CD14-positive monocyte (primary cell): Measurements from ENCODE around the gene IP6K1. TPM values are rescaled to one million over a fixed set of nuclear protein-coding genes. Genes with fewer than 3 reads are reported as not detected.

Experiments used
- DNase-seq, 3 donors: peaks; one replicate each; pipeline ENCODE4 v3.0.0-alpha.2; 2011 to 2022
- H2AFZ ChIP-seq: 2 replicates; pipeline ENCODE4 v1.6.0; 2012; ENCODE audit warnings: mild to moderate bottlenecking, low read depth, low read length, inconsistent platforms; ENCODE audit not compliant: insufficient read depth, poor library complexity, severe bottlenecking
- H3K27ac ChIP-seq, 2 donors: 1 replicate in 1 of 2; 2 replicates in 1 of 2; pipeline ENCODE4 v1.5.1; 2012 to 2013; ENCODE audit warnings: low read length in 2 of 2, control low read depth in 1 of 2, inconsistent platforms in 1 of 2, low read depth in 1 of 2, mild to moderate bottlenecking in 1 of 2
- H3K27me3 ChIP-seq, 2 donors: one replicate each; pipeline versions ENCODE4 v1.6.0 to v1.6.1; 2011 to 2013; ENCODE audit warnings: low read length in 2 of 2; ENCODE audit not compliant: control insufficient read depth in 2 of 2, insufficient read depth in 2 of 2
- H3K36me3 ChIP-seq, 2 donors: replicated peaks in 1 of 2; 1 replicate in 1 of 2; 2 replicates in 1 of 2; pipeline versions ENCODE4 v1.5.1 to v1.6.1; 2012 to 2013; ENCODE audit warnings: low read length in 2 of 2, control low read depth in 1 of 2, inconsistent platforms in 1 of 2, mild to moderate bottlenecking in 1 of 2; ENCODE audit not compliant: insufficient read depth in 2 of 2, control insufficient read depth in 1 of 2
- H3K4me1 ChIP-seq, 2 donors: 1 replicate in 1 of 2; 2 replicates in 1 of 2; pipeline versions ENCODE4 v1.5.1 to v1.6.1; 2012 to 2013; ENCODE audit warnings: low read length in 2 of 2, control low read depth in 1 of 2, inconsistent platforms in 1 of 2, mild to moderate bottlenecking in 1 of 2, moderate library complexity in 1 of 2; ENCODE audit not compliant: insufficient read depth in 2 of 2, control insufficient read depth in 1 of 2
- H3K4me2 ChIP-seq: replicated peaks from 2 replicates; pipeline ENCODE3; 2012; ENCODE audit warnings: low read length, moderate library complexity, mild to moderate bottlenecking; ENCODE audit not compliant: poor library complexity, severe bottlenecking; ENCODE audit errors: extremely low read depth
- H3K4me3 ChIP-seq, 3 experiments: fragments of 200-600 bp in 1 of 3; sonication (generic) in 1 of 3; replicated peaks in 1 of 3; 1 replicate in 2 of 3; 2 replicates in 1 of 3; pipeline ENCODE4 v1.5.1; 2011 to 2013; ENCODE audit warnings: low read length in 3 of 3, mild to moderate bottlenecking in 3 of 3, control low read depth in 2 of 3, low read depth in 2 of 3, inconsistent platforms in 1 of 3, moderate library complexity in 1 of 3
- H3K79me2 ChIP-seq: 2 replicates; pipeline ENCODE4 v1.6.0; 2012; ENCODE audit warnings: mild to moderate bottlenecking, control low read depth, inconsistent platforms, low read length, moderate library complexity; ENCODE audit not compliant: insufficient read depth
- H3K9ac ChIP-seq: 2 replicates; pipeline ENCODE4 v1.6.0; 2017; ENCODE audit warnings: low read length, mild to moderate bottlenecking; ENCODE audit not compliant: insufficient read depth, poor library complexity, severe bottlenecking
- H3K9me3 ChIP-seq, 2 donors: replicated peaks in 1 of 2; 1 replicate in 1 of 2; 2 replicates in 1 of 2; pipeline versions ENCODE4 v1.5.1 to v1.6.1; 2012 to 2013; ENCODE audit warnings: low read length in 2 of 2, control low read depth in 1 of 2; ENCODE audit not compliant: control insufficient read depth in 1 of 2, insufficient read depth in 1 of 2
- H4K20me1 ChIP-seq: 2 replicates; pipeline ENCODE4 v1.6.0; 2012; ENCODE audit warnings: mild to moderate bottlenecking, low read length, control low read depth, moderate library complexity; ENCODE audit not compliant: insufficient read depth
- H3K27ac Mint-ChIP-seq, 7 donors: one replicate each; pipeline ENCODE4 v1.8.0; 2020; ENCODE audit warnings: mild to moderate bottlenecking in 7 of 7, mixed read lengths in 7 of 7, moderate library complexity in 6 of 7, inconsistent platforms in 2 of 7
- H3K27me3 Mint-ChIP-seq, 3 donors: one replicate each; pipeline ENCODE4 v1.8.0; 2021 to 2022; ENCODE audit warnings: low read depth in 3 of 3, mild to moderate bottlenecking in 3 of 3, mixed read lengths in 3 of 3, moderate library complexity in 3 of 3, inconsistent platforms in 1 of 3
- H3K36me3 Mint-ChIP-seq, 2 donors: one replicate each; pipeline ENCODE4 v1.8.0; 2020; ENCODE audit warnings: mixed read lengths in 2 of 2, inconsistent platforms in 1 of 2, mild to moderate bottlenecking in 1 of 2
- H3K4me1 Mint-ChIP-seq: one replicate; pipeline ENCODE4 v1.8.0; 2020; ENCODE audit warnings: mild to moderate bottlenecking, mixed read lengths
- H3K4me3 Mint-ChIP-seq, 2 donors: one replicate each; pipeline ENCODE4 v1.8.0; 2020; ENCODE audit warnings: mild to moderate bottlenecking in 2 of 2, mixed read lengths in 2 of 2, moderate library complexity in 1 of 2
- H3K9me3 Mint-ChIP-seq, 7 donors: one replicate each; pipeline ENCODE4 v1.8.0; 2020 to 2022; ENCODE audit warnings: mixed read lengths in 7 of 7, mild to moderate bottlenecking in 6 of 7, moderate library complexity in 6 of 7, inconsistent platforms in 2 of 7
- CTCF ChIP-seq: fragments of 200-600 bp; IDR thresholded peaks from one replicate; pipeline ENCODE4 v1.8.0; 2022; ENCODE audit warnings: antibody characterized with exemption, mild to moderate bottlenecking
- whole genome bisulfite sequencing: methylation state at CpG from one replicate; pipeline ENCODE4 v1.1.5; 2013; ENCODE audit warnings: missing lambda C conversion rate; ENCODE audit not compliant: insufficient coverage; 5-methylcytosine and 5-hydroxymethylcytosine counted together
- intact Hi-C, 2 donors: fragments of 100-400 bp; cut with micrococcal nuclease; formaldehyde crosslinking; loops; one replicate each; pipeline versions ENCODE4 v1.15.0 to v1.15.1; 2023
- polyA plus RNA-seq, 3 donors: library from polyadenylated mRNA; depleted of rRNA in 1 of 3; unstranded in 2 of 3; stranded (reverse) in 1 of 3; fragments of 300-500 nt in 2 of 3; fragments of >200 nt in 1 of 3; fragmentation: Illumina TruSeq in 2 of 3; gene quantifications; 1 replicate in 2 of 3; 2 replicates in 1 of 3; pipeline ENCODE4 v1.2.3, GENCODE V29; 2012 to 2021

Gene IP6K1
- polyA plus RNA-seq, 3 donors: 15.8 to 27.1 (median 16.1) TPM

GRCh38 chr3:49761661-49762060 lies 24.7 kb downstream of the IP6K1 start:
- Mint-ChIP-seq H3K27me3 (no peaks in the 10 kb centered on the region), H3K36me3 (peaks cover 13 to 47% of the 10 kb centered on the region in 2 donors), H3K4me3 (no peak overlapping the region), H3K27ac (peak overlapping the region in 3 of 7 donors; percentile 25 to 52 (median 28)), H3K4me1 (peaks cover 10% of the 10 kb centered on the region), H3K9me3 (peaks cover 0 to 2% (median 0%) of the 10 kb centered on the region in 7 donors)
- peaks cover 0 to 5% of the 10 kb centered on the region in 2 donors for H3K4me1 ChIP-seq
- H3K9me3 ChIP-seq: no peaks in the 10 kb centered on the region
- intact Hi-C loops: loop anchor here in 1 of 2 donors (10.0 kb wide), 1 partner anchor 1597 kb away; no protein-coding TSS in a partner anchor
- TF ChIP-seq CTCF: no peak
- no peaks in the 10 kb centered on the region for H3K27me3 ChIP-seq
- H3K4me3 ChIP-seq: no peak overlapping the region
- no peak overlapping the region for H3K9ac ChIP-seq
- H3K4me2 ChIP-seq: no peak overlapping the region
- peak overlapping the region in 1 of 2 donors; percentile 26 for H3K27ac ChIP-seq
- H2AFZ ChIP-seq: no peak overlapping the region
- peaks cover 91% of the 10 kb centered on the region for H3K79me2 ChIP-seq
- H3K36me3 ChIP-seq: peaks cover 3 to 32% of the 10 kb centered on the region in 2 donors
- WGBS: 14% methylated on average over 1 of the region's 3 CpGs
- peaks cover 96% of the 10 kb centered on the region for H4K20me1 ChIP-seq
- no peak for DNase-seq

- Histone ChIP-seq H3K9me3 (no peaks in the 10 kb centered on the region), H3K27me3 (no peaks in the 10 kb centered on the region), H2AFZ (no peak overlapping the region), H3K9ac (no peak overlapping the region), H3K36me3 (peaks cover 2 to 16% of the 10 kb centered on the region in 2 donors), H3K27ac (no peak overlapping the region), H3K4me2 (no peak overlapping the region), H3K4me1 (peaks cover 0 to 5% of the 10 kb centered on the region in 2 donors), H3K4me3 (no peak overlapping the region), H4K20me1 (peaks cover 98% of the 10 kb centered on the region), H3K79me2 (peaks cover 91% of the 10 kb centered on the region)
- H3K9me3 Mint-ChIP-seq: peaks cover 0 to 2% (median 0%) of the 10 kb centered on the region in 7 donors
- TF ChIP-seq CTCF: no peak
- DNase-seq: no peak
- peak overlapping the region in 1 of 7 donors; percentile 66 for H3K27ac Mint-ChIP-seq
- WGBS: no CpG with 5 or more reads among the region's 1 CpG
- H3K36me3 Mint-ChIP-seq: peaks cover 13 to 35% of the 10 kb centered on the region in 2 donors
- H3K4me3 Mint-ChIP-seq: no peak overlapping the region
- H3K4me1 Mint-ChIP-seq: peaks cover 11% of the 10 kb centered on the region
- intact Hi-C loops: no loop called here
- no peaks in the 10 kb centered on the region for H3K27me3 Mint-ChIP-seq
Measured at GRCh38 chr3:49759226-49759625, 27.1 kb downstream of the IP6K1 start.
